GM19324 (cell line): Measurements from ENCODE around the gene NCMAP.
"Not testable (repeated sequence)": the region's sequence is repeated elsewhere in the genome, so short reads cannot be mapped to it uniquely, and the experiment has no call there.

Experiments used
- ATAC-seq: cut with Tn5 transposase; IDR thresholded peaks from one replicate; pipeline ENCODE4 v1.9.1; 2021; ENCODE audit warnings: mild to moderate bottlenecking, moderate library complexity; ENCODE audit not compliant: unreplicated experiment, low FRiP score

Gene NCMAP

GRCh38 chr1:24540906-24541710 lies 14.8 kb upstream of the NCMAP start:
- no peak for ATAC-seq

GRCh38 chr1:24541711-24542346 lies 14.1 kb upstream of the NCMAP start:
- no peak for ATAC-seq

GRCh38 chr1:24544239-24544638 lies 11.6 kb upstream of the NCMAP start:
- no peak for ATAC-seq

- no peak for ATAC-seq
These were observed 10.2 kb upstream of the NCMAP start for GRCh38 chr1:24545662-24546061.

GRCh38 chr1:24547195-24547594 lies 8.7 kb upstream of the NCMAP start:
- ATAC-seq: no peak

DNA sequence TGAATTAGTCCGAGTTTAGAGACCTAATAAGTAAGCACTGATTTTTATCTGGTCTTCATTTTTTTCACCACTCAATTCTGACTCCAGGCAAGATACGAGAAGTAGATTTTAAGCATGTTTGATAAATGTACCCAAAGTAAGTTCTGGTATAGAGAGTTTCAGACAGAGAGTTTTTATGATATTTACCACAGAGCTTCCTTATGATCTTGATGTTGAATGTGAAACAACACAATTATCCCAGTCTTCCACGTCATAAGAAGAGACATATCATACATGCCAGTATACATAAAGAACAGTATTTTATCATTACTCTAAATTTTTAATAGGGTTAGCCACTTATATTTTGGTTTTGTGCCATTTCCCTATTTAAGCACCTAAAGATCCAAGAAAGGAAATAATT lies 7.8 kb upstream of the NCMAP start:
- ATAC-seq: no peak

- not testable (repeated sequence) for ATAC-seq
These were observed 6.7 kb upstream of the NCMAP start for GRCh38 chr1:24549210-24549609.

GRCh38 chr1:24551290-24551959 lies 4.5 kb upstream of the NCMAP start:
- ATAC-seq: no peak

DNA sequence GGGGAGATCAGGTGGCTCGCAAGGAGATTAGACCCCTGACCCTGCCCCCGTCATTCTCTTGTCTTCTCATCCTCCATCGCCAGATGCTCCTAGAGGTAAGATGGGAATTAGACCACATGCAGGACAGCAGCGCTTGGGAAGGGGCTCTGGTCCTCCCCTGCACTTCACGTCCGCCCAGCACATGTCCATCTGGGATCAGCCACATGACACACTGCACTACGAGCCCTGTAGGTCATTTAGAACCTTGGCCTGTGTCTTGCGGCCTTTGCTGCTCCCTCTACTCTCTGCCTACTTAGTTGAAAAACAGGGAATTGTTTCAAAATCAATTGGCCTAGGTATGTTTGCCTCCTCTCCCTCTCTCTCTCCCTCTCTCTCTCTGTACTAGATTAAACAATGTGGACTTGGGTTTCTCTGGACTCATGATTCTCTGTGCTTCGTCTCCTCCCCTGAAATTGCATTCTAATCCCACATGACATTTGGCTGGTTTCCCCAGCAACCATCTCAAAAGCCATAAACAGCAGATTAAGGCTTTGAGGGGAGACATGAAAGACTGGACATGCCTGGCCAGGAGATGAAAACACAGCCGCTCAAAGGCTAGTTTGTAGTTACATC lies 3.8 kb upstream of the NCMAP start:
- ATAC-seq: no peak

- no peak for ATAC-seq
These were observed 2.0 kb upstream of the NCMAP start for GRCh38 chr1:24553931-24554330.

GRCh38 chr1:24554714-24555113 lies 1.2 kb upstream of the NCMAP start:
- no peak for ATAC-seq

- no peak for ATAC-seq
These were observed 518 bp downstream of the NCMAP start for GRCh38 chr1:24556414-24556795.

GRCh38 chr1:24557220-24557619 lies 1.3 kb downstream of the NCMAP start:
- no peak for ATAC-seq

DNA sequence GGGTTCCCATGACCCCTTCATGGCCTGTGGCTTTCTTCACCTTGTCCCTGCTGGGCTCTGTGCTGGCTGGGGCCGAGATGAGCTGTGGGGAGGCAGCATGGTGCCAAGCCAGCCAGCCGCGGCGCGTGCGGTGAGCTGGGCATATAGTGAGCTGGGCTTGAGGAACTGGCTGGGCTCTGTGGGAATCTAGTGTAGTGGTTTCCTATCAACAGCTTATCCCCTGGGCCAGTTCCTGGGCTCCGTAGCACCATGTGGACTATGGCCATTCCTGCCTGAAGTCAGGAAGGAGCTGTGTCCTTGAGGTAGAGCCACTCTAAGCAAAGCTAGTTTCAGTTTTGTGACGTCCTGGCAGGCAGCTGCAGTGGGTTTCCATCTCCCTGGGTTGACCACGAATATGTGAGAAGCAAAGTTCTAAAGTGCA lies 1.8 kb downstream of the NCMAP start:
- ATAC-seq: no peak

- no peak for ATAC-seq
These were observed 2.6 kb downstream of the NCMAP start for GRCh38 chr1:24558455-24558854.

GRCh38 chr1:24558902-24559791 lies 3.3 kb downstream of the NCMAP start:
- ATAC-seq: no peak

- no peak for ATAC-seq
These were observed 4.5 kb downstream of the NCMAP start for GRCh38 chr1:24560361-24560760.

DNA sequence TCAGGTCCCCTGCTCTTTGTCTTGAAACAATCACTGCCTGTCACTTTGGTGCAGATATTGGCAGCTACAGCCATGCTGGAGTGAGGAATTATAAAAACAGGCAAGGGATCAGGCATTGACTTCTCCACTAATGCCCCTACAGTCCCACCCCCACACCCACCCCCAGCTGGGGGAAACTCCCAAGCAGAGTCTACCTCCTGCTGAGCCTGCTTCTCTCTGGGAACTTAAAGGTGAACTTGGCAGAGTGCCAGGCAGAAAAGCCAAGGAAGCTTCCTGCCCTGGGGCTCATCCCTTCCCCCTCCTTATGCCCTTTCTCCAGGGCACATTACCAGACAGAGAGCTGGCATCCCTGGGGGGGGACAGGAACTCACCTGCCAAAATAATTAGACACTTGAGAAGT lies 6.7 kb downstream of the NCMAP start:
- ATAC-seq: no peak

GRCh38 chr1:24564695-24565094 lies 8.8 kb downstream of the NCMAP start:
- ATAC-seq: no peak

- no peak for ATAC-seq
These were observed 10.5 kb downstream of the NCMAP start for GRCh38 chr1:24566236-24566867.
